ENCODE results near the gene CACNA1G.

The CACNA1G gene

GRCh38 chr17:50560185-50560824, at the start of gene CACNA1G:
Gene CACNA1G (plus strand): TSS chr17:50560715. CDS start chr17:50561460, 745 bp downstream.
- peak; percentile 65 to 83 (median 74) for DNase-seq (ENCODE audit: low read depth in 4 of 4, low spot score in 1 of 4)

DNA sequence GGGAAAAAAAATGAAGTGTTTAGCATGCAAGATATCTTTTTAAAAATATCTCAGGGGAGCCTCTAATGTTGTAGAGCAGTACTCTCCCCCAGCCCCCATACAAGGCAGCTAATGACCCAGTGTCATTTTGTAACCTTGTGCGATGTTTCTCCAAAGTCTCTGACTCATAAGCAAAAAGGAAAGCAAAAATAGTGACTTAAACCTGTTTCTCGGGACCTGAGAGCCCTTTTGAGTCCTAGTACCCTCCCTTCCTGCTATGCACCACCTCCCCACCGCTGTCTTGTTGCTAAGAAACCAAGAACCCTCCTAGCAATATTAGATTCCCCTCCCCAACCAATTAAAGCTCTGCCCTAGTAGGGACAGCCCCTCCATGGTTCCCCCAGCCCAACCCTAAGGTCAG, 49.5 kb upstream of the CACNA1G start:
- DNase-seq (ENCODE audit: low read depth in 4 of 4, low spot score in 1 of 4) = peak in 2 of 4 experiments; percentile 18 to 40

DNA sequence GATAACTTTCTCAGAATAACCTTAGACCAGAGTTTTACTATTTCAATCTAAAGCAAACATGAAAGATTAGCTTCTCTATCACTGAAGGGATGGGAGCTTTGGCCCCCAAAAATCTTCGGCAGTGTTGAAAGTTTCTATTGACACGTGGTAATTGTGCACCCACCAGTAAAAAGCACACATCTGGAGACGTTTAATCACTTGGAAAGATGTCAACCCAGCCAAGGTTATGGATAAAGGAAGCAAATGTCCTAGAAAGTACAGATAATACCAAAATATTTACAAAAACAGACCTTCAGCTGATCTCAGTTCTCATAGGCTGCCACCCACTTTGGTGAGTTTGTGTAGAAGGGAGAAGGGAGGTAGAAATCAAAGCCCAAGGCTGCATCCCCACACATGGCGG, 47.0 kb upstream of the CACNA1G start:
- no peak for DNase-seq (ENCODE audit: low read depth in 4 of 4, low spot score in 1 of 4)

GRCh38 chr17:50514388-50514787, 46.1 kb upstream of the CACNA1G start:
- no peak for DNase-seq (ENCODE audit: low read depth in 4 of 4, low spot score in 1 of 4)

DNA sequence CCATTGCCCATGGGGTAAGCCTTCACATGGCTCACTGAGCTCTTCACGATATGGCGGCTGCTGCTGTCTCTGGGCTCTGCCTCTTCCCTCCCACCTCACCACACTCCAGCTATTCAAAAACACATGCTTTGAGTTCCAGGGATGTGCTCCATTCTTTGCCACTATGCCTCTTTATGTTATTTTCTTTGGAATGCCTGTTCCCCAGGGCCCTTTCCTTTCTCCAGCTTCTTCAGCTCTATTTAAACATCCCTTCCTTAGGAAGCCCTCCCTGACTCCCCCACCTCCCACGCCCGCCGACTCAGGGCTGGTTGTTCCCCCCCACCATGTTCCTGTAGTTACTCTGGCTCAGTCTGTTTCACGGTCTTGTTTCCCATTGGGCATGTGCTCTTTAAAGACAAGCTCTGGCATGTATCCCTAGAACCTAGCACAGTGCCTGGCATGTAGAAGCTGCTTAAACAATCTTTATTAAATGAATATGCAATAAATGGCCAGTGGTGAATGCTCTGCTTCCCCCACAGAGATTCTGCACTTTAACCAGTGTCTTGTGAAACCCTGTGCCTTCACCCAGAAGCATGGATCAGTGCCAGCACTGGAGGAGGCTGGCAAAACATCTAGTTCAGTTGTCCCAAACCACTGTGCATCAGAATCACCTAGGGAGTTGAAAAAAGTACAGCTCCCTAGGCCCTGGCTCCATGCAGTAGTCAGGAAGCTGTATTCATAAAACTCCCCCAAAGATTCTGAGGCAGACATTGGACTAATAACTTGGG, 45.4 kb upstream of the CACNA1G start:
- DNase-seq (ENCODE audit: low read depth in 4 of 4, low spot score in 1 of 4) = no peak

- no peak for DNase-seq (ENCODE audit: low read depth in 4 of 4, low spot score in 1 of 4)
Observed at GRCh38 chr17:50517011-50517410, 43.5 kb upstream of the CACNA1G start.

GRCh38 chr17:50517504-50518383, 42.8 kb upstream of the CACNA1G start:
- DNase-seq (ENCODE audit: low read depth in 4 of 4, low spot score in 1 of 4) = no peak

GRCh38 chr17:50518384-50519023, 42.0 kb upstream of the CACNA1G start:
- DNase-seq (ENCODE audit: low read depth in 4 of 4, low spot score in 1 of 4) = no peak

GRCh38 chr17:50519141-50519834, 41.2 kb upstream of the CACNA1G start:
- no peak for DNase-seq (ENCODE audit: low read depth in 4 of 4, low spot score in 1 of 4)

DNA sequence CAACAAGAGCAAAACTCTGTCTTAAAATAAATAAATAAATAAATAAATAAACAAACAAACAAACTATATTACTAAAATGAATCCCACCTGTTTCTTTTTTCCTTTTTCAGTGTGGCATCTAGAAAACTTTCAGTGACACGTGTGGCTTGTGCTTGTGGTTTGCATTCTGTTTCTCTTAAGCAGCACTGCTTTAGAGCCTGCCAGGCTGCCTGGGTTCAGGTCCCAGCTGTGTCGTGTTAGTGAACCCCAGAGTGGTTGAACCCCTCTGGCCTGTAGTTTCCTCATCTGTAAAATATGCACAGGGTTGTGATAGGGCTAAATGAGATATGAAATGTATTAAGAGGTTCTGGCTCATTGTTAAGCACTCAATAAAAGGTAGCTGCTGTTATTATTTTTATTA, 40.0 kb upstream of the CACNA1G start:
- no peak for DNase-seq (ENCODE audit: low read depth in 4 of 4, low spot score in 1 of 4)

DNA sequence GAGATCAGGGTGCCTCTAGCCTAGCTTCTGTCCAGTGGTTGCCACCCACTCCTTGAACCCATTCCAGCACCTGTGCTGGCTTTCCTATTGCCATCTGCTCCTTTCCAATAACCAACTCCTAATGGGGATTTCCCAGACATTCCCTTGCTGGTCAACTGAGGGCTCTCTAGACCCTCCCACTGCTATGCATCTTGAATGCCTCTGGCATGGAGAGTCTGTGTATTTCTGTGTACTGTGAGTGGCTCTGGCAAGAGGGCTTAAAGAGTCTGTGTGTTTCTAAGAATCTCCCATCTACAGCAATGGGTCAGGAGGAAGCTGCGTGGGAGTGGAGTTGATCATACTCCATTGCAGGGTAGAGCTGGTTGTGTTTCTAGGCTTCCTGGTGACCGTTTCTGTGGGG, 39.0 kb upstream of the CACNA1G start:
- no peak for DNase-seq (ENCODE audit: low read depth in 4 of 4, low spot score in 1 of 4)

- DNase-seq (ENCODE audit: low read depth in 4 of 4, low spot score in 1 of 4) = no peak
Observed at GRCh38 chr17:50522766-50523165, 37.7 kb upstream of the CACNA1G start.

DNA sequence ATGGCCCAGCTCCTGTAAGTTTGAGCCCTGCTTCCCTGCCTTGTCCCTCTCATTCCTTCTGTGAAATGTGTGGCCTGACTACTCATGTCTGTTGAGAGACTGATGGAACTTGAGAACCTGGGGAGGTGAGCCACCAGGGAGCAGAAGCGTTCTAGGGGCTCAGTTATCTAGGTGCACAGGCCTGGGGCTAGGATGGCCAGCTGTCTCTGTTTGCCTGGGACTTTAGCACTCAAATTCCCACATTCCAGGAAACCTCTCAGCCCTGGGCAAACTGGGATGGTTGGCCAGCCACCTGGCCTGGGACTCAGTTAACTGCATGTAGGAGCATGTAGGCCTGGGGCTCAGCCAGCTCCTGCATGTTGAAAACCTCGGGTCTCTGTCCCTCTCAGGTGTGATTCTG, 37.3 kb upstream of the CACNA1G start:
- no peak for DNase-seq (ENCODE audit: low read depth in 4 of 4, low spot score in 1 of 4)

GRCh38 chr17:50524838-50525237, 35.7 kb upstream of the CACNA1G start:
- DNase-seq (ENCODE audit: low read depth in 4 of 4, low spot score in 1 of 4) = no peak

DNA sequence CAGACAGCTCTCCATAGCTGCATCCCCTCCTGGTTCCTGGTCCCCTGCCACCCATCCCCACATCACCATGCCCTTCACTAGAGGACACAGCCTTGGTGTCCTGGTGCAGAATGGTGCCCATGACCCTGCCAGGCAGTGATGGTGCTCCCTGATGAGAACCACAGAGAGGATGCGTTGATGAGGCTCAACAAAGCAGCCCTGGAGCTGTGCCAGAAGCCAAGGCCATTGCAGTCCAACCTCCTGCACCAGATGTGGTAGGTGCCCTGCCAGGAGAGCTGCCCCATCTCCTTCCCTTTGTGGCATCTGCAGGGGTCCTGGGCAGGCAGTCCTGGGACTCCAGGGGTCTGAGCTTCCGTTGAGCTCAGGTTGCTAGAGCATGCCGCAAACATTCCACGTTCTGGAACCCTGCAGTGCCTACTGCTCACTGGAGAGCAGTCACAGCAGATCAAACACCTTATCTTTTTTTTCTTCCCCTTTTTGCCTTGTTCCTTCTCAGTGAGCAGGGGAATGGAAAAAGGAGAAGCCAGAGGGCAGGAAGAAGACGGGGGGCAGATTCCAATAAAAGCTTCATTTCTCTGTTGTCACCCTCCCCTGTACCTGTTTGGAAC, 33.3 kb upstream of the CACNA1G start:
- no peak for DNase-seq (ENCODE audit: low read depth in 4 of 4, low spot score in 1 of 4)

- no peak for DNase-seq (ENCODE audit: low read depth in 4 of 4, low spot score in 1 of 4)
Observed at GRCh38 chr17:50527949-50528474, 32.5 kb upstream of the CACNA1G start.

GRCh38 chr17:50529849-50530248, 30.7 kb upstream of the CACNA1G start:
- no peak for DNase-seq (ENCODE audit: low read depth in 4 of 4, low spot score in 1 of 4)

- DNase-seq (ENCODE audit: low read depth in 4 of 4, low spot score in 1 of 4) = no peak
Observed at GRCh38 chr17:50531428-50532025, 29.0 kb upstream of the CACNA1G start.

DNA sequence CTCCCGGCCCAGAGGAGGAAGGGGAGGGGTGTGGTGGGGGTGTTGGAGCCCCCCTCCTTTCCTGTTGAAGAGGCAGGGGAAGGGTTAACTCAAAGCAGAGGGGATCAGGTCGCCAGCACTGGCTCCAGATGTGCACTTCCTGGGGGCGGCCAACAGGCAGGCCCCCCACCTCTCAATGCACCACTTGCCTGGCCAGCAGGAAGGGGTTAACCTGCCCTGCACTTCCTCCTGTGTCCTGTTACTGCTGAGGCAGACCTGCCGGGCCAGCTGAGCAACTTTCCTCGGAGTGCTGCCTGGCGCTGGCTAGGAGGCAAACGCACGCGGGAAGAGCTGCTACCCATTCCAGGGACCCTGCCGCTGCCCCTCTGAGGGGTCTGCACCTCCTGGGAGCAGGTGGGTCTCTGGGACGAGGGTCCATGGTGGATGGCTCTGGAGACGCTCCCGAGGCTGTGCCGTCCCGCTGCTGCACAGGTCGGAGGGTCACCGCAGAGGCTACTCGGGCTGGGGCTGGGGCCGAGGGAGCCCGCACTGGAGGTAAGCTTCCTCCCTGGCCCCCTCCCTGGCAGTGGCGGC, 28.0 kb upstream of the CACNA1G start, which contains the start of gene EPN3:
Gene EPN3, plus strand, starts transcription at position 284 of the 573 bp plus-strand sequence. CDS start 3,822 bp downstream, outside the sequence.
- no peak for DNase-seq (ENCODE audit: low read depth in 4 of 4, low spot score in 1 of 4)

Measured in stimulated activated CD4-positive, alpha-beta T cell treated with anti-CD3 and anti-CD28 coated beads, Interleukin-1b, Interleukin-23, amount 100 ng/mL, for 24 hours (primary cell).